DMS53 (cell line): Measurements from ENCODE around the gene KCNC2.

ENCODE experiments used
- DNase-seq: peaks from one replicate; lab custom pipeline; 2025; lab: John Stamatoyannopoulos, UW

The KCNC2 gene

DNA sequence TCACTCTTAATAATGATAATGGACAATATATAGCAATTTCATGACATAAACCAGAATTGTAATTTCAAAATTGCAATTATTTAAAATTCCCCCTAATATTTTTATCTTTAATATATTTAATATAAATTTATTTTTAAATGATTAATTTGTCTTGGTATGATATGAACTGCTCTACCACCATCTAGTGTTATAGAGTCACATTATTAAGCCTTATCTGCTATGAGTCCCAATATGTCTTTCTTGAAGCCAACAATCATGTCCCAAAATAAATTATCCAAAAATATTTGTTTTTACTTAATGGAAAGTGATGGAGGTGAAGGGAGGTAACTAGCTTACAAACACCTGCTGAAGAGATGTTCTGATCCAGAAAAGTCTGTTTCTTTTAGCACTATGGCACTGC is 151.4 kb downstream of the KCNC2 start:
- DNase-seq = peak; percentile 25

DNA sequence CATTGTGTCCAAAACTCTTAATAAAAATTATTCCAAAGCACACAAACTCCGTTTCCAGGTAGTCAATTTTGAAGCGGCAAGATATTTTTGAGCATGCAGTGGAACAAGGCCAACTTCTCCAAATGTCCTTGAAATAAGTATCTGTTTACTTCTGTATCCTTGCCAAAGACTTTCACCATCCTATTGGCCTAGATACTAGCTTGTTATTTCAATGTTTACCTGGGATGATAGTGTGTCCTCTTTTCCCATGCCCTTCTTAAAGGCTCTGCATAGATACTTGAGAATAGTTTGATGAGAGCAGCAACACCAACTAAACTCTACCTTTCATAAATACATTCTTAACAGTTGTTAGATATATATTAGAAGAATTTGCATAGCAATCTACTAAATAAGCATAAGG is 160.9 kb downstream of the KCNC2 start:
- DNase-seq = peak; percentile 20

DNA sequence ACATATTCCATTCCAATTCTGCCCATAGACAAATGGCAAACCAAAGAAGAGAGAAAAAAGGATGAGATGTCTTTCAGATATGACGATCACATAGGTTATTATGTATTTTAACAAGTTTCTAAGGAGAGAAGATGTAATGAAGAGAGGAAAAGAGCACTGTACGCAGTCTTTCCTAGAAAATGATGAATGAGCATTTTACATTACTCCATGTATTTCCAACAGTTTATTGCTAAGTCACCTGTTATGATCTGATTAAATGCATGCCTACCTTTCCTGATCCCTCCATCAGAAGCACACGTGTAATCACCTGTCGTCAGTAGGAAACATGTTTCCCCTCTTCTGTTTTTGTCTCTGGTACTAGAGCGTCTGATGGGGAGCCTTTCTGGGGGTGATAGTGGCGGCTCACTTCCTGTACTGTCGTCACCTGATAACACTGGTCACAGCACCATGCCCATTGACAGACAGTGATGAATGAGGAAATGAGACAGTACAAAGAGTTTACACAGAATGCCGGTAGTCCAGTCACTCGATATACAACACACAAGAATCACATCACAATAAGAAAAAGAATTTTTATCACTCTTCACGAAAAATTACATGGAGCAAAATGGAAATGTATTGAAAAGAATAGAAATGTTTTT is 161.6 kb downstream of the KCNC2 start:
- peak; percentile 75 for DNase-seq

DNA sequence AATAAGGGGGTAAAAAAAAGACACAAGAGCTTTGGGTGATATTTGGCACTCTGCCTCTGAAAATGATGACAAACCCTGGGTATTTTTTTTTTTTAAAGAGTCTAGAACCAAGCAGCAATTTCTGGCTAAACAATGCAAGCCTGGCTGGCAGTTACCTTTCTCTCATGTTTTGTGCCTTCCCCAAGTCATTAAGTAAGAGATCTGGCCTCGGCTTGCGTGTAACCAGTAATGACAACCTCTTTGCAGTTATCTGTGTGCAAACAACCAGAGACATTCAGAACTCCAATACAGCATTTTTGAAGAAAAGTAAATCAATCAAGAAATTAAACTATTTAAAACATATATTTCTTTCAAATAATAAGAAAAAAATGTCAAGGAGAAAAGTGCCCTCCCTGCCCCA is 167.5 kb downstream of the KCNC2 start:
- no peak for DNase-seq

DNA sequence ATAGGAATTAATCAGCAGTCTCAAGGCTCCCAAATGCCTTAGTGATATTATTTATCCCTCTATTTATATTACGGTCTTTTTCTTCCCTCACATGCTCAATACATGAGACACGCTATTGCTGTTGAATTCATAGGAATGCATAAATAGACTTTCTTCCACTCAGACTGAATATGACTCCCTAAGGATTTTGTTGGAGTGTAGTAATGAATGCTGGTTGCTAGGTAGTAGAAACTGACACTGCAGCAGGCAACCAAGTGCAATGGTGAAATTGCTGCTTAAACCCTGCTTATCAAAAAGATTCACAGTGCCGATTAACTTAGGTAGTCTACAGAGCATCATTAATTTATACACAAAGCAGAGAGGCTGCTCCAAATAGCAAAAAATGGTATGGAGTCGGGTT is 168.2 kb downstream of the KCNC2 start:
- DNase-seq = no peak

DNA sequence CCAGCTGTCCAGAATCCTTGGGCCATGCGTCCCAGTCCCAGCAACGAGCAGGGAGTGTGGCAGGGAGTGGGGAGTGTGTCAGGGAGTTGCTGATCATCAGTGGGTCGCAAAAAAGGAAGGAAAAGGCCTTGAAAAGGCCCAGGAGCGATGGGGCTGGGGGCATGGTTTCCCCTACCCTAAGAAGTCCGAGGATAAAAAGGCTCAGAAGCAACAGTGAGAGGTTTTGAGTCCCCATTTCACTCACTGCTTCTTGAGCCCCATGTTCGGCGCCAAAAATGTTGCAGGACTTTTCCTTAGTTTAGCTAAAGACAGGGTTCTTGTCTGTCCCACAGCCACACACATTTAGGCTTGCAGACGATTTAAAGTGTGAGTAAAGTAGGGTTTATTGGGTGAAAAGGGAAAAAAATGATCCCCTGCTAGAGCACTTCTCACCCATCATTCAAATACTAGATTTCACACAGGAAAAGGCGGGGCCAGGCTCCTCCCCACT is 189.5 kb downstream of the KCNC2 start:
- DNase-seq = peak; percentile 56

DNA sequence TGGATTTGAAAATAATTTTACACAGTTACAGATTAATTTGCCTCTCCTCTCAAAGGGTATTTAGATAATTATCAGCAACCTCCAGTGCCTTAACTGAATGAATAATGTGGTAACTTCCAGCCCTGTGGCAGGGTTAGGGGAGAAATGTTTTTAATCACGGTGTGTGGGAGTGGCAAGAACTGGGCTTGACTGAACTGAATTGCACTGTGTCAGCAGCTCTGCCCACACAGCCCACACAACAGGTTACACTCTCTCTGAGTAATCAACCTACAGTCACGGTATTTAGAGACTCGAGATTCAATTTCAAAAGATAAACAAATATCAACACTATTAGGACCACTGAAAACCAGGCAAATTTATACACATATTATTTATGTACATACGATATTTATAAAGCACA is 198.5 kb downstream of the KCNC2 start:
- DNase-seq = peak; percentile 30

DNA sequence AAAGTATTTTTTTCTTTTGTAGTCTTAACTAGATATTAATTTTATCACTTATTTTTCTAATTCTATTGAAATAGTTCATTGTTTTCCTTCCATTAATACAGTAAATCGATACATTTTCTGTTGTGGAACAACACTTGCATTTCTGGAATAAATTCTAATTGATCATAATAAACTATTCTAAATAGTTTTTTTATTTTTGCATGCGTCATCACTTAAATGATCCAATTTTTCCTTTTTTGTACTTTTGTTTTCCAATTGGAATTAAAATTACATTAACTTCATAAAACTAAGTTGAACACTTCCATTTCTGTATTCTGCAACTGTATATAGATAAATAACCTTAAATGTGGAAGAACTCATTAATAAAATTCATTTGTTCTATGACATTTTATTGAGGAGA is 202.5 kb downstream of the KCNC2 start:
- DNase-seq = no peak

DNA sequence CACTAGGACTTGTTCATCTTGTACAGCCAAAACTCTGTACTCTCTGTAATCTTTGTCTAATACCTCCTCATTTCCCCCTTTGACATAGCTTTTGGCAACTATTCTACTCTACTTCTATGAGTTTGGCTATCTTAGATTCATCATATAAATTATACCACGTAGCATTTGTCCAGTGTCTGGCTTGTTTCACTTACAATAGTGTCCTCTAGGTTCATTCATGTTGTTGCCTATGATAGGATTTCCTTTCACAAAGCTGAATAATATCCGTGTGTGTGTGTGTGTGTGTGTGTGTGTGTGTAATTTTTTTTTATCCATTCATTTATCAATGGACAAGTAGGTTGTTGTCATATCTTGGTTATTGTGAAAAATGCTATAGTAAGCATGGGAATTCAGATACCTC is 209.5 kb downstream of the KCNC2 start:
- DNase-seq = no peak

DNA sequence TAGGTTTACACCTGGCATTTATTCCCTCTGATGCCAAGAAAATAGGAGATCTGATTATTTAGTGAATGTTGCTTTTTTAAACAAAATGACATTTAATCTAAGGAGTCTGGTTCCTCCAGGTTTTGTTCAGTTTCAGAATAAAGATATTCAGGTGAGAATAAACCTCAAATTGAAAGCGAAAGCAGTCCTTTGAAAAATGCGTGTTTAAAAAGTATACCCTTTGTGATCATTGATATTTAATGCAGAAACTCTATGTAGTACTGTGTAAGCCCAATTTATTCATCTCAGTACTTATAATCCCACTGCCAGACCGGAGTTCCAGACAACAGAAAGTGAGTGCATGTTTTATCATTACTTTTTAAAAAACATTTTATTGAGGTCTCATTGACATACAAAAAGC is 210.2 kb downstream of the KCNC2 start:
- DNase-seq = no peak
